HG02884 (cell line): ENCODE data around the gene TCF4.

ENCODE experiments used
- ATAC-seq: cut with Tn5 transposase; IDR thresholded peaks from one replicate; pipeline ENCODE4 v1.9.1; 2021; ENCODE audit warnings: mild to moderate bottlenecking, moderate library complexity; ENCODE audit not compliant: unreplicated experiment

The TCF4 gene

DNA sequence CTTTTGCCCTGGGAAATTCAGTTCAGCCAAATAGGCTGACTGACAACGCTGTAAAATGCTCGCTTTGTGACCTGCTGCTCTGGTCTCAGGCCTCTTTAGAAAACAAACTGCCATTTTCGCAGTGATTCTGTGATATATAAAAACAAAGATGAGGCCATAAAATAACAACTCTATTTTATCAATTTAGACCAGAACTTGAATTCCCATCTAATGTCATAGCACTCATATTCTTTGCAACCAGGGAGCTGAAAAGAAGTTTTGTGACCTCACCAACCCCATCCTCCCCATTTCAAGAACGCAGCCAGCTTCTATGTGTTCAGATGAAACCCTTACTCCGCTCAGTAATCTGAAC lies 40.3 kb downstream of the TCF4 start:
- ATAC-seq: no peak

DNA sequence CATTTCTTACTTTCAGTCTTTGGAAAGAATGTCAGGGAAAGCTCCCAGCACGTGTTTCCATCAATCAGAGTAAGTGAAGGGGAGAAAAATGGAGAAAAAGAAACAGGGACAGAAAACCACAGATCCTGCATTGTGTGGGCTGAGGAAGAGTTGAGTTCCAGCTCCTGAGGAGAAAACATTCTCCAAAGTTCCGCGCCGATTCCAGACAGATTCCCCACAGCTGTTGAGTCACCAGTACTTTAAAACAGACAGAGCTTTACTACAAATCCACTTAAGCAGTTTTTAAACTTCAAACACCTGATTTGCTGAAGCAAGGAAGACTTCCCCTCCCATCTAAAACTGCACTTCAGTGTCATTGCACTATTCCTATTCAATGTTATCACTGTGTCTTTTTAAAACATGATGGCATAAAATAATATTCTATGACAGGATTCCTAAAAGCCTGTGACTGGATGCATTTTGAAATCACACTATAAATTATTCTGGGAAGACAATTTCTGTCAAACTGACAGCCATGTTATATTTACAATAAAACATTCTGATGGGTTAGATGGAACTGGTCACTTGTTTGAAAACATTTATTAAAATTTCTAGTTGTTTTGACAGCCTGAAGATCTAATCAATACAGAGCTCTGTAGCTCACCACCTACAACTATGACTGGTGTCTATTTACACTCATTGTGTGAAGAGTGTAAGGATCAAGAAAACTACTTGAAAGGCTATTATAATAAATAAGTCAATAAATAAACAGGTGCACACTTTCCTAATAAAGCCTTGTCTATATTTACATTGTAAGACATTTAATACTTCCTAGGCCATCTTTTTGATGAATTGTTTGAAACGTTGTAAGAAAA lies 40.9 kb downstream of the TCF4 start:
- ATAC-seq: no peak

DNA sequence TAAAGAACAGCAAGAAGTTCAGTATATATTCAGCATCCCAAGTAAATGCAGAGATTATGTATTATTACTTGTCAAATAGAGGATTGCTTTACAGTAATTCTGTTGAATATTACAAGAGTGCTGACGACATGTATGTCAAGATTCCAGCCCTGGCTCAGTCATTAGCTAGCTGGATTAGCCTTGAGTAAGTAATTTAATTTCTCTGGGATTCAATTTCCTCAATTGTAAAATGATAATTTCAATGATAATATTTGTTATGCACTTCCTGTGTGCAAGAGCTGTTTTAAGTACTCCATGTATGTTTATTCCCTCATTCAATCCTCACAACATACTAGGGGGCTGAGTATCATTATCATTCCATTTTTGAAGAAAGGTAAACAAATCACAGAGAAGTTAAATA lies 44.0 kb downstream of the TCF4 start:
- ATAC-seq: no peak

DNA sequence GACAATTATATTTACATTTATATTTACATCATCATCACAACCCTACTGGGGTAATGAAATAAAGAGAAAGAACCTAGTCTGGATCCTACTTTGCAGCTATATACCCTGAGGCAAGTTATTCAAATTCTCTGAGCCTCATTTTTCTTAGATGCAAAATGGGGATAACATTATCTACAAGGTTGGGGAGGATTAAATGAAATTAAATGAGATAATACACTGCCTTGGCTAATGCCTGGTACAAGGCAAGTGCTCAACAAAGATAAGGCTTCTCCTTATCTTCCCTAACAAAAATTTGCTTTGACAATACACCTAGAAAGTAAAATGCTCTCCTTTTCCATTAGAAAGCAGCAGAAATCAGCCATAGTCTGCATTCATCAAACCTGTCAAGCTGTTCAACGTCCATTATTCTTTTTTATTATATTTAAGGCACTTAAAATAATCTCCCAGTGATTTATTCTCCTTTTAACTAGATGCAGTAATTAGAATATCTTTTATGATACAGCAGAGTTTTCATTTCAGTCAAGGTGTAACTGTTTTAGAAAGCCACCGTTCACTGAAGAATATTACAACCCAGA lies 44.8 kb downstream of the TCF4 start:
- ATAC-seq: no peak

DNA sequence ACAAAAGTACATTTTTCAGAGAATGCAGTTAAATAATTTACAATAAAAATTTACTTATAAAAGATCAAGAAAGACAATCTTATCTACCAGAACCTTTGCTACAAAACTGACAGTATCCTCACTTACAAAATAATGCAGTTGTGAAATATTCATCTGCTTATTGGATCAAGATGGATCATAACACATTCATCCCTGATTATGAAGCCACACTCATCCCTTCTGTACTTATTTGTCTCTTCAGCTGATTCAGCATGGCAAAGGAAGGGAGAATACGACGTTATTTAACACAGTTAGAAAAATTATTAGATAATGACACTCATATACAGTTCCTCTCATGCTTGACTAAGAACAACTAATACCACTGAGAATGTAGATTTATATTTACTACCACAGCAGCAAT lies 46.4 kb downstream of the TCF4 start:
- no peak for ATAC-seq

DNA sequence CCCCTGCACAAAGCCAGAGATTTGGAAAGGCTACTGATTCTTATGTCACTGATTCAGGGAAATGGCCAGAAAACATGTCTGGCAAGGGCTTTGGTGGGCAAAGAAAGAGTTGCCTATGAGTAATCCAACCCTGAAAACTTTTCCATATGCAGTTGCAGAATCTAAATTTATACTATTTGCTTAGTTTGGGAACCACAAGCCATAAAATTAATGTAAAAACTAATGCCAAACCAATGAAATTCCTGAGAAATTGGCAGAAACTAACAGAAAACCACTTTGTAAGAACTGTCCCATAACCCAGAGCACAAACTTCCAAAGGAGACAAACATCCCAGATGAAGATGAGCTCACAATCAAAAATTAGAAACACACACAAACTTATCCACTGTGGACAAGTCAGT lies 48.8 kb downstream of the TCF4 start:
- ATAC-seq: no peak

DNA sequence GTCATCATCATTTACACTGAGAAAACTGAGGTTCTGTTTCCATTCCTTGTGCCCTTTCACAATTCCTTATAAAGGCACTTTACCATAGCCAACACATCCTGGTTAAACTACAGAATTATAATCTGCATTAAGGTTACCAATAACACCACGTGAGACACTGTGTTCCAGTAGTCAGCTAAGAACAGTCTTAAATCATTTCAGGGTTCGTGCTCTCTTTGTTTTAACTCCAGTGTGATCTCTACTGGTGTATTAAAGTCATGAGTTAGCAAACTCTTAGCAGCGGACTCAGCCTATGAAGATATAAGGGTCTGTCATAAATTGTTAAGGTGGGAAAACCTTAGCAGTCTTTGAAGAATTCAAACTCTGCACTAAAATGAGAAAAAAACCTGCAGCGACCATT lies 53.0 kb downstream of the TCF4 start:
- no peak for ATAC-seq

DNA sequence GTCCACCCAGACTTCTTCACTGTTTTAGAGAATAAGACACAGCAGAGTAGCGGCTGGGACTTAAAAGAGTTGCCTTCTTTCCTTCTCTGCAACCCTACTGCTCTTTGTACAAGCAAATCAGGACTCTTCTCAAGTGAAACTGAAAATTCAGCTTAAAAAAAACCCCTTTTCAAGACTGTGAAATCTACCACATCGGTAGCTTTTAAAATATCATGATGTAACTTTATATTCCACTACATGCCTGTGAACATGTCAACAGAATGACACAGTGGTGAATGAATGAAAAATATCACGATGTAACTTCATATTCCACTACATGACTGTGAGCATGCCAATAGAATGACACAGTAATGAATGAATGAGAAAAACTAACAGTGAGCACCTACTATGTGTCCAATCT lies 53.4 kb downstream of the TCF4 start:
- ATAC-seq: peak; percentile 46

DNA sequence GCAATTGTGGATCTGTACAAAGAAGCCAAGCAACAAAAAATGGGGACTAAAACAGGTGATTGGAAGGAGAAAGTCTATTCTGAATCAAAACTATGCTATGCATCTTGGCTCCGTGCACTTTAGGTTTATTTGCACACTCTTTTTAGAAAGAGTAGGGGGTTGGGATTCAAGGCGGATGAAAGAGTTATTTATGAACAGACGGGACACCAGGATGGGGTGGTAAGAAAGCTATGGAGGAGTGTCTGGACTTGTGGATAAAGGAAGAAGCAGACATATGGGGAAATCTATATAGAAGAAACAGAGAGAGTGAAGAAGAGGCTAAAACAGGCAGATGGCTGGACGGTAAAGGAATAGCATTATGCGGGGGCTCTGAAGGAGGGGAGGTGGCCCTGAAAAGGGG lies 57.8 kb downstream of the TCF4 start:
- no peak for ATAC-seq

DNA sequence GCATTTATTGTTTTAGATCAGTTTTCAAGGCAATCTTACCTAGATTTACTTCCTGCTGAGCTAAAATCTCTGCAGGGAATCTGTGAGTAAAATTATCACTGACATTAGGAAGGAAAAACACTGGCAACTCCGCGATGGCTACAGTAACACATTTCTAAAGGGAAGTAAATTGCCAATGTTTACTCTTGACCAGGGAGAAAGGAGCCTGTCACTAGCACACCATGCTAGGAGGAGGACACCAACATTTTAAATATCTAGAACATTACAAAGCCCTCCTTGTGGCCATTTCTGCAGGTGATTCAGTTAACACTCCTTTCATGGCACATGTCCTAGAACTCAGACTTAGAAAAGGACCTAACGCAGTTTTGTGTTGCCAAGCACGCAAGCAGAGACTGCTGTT lies 58.4 kb downstream of the TCF4 start:
- ATAC-seq: no peak

DNA sequence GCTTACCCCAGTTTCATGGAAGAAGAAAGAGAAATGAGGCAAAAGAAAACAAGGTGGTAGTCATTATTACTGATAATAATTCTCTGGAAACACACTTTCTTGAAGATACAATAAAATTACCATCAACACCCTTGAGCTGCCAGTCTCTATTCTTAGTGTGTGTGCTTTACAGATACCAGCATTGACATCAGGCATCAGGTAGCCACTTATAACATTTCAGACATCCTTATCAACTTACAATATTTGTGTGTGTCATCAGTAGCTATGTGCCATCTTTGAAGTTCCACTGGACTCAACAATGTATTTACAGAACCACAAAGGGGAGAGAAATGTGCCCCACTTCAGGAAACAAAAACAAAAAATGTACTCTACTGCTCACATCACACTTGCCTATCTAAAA lies 62.1 kb downstream of the TCF4 start:
- ATAC-seq: no peak

DNA sequence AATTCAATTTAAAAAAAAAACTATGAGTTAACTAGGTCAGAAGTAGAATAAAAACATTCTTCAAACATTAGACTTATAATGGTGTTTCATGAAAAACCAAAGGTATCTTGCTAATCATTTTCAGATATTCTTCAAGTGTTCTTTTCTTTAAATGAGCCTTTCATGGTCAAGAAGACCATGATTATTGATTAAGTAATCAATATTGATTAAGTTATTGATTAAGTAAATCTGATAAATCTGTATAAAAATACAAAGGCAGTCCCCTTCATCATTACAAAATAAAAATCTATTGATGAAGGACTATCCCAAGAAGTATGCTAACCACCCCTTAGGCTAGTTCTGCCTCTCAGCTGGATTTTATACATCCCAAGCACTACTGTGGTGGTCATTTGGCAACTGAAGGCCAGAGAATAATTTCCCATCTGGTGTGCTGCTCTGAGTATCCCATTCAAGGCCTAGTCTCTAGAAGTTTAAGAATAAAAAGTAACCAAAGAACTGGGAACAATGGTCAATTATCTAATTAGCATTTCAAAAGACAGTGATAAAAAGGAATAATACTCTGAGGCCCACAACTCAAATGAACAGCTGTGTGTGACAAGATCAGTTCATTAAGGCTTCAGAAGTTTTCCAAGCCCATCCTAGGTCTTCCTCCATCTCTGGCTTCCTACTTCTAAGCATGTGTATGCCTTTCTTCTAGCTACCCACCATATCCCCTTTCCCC lies 63.5 kb downstream of the TCF4 start:
- no peak for ATAC-seq

DNA sequence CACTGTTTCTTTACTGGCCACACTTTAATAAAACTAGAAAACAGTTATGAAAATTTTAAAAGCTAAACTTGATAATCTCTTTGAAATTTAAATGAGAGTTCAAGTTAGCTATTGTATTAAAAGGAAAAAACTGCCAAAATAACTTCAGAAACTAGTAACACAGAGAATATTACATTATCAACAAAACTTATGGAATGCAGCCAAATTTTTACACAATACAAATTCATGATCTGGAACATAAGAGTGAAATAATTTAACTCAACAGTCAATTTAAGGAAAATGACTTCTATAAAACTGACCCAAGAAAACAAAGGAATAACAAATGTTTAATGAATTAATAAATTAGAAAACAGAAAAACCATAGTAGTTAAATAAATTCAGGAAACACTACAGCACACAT lies 65.0 kb downstream of the TCF4 start:
- no peak for ATAC-seq

DNA sequence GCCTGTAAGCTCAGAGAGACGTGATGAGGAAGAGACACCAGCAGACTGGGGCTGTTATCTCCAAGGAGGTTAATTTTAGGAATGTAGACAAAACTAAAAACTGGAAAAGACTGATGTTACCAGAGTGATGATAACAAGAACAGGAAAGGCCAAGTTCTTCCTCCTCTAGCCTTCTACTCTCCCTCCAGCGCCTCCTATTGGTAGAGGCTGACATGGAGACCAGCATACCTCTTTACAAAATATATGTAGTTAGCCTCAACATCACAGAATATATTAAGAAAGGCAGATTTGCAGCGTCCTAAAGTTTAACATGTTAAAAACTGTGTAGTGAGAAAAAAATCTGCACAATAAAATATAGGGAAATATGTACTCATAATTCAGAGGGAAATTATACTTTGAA lies 66.0 kb downstream of the TCF4 start:
- ATAC-seq: no peak

DNA sequence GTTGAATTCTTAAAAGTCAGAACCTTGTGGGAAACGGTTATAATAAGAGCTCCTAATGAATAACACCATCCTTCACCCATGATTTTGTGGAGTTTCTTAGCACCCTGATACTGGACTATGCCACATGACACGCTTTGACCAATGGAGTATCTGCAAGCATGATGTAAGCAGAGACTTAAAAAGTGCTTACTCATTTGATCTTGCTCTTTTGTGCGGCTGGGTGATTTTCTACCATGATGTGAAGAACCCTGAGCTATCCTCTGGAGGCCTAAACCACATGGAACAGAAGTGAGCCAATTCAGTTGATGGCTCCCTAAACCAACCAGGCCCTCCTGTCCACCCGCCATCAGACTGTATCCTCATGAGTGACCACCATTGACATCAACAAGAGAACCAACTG lies 70.9 kb downstream of the TCF4 start:
- ATAC-seq: no peak

DNA sequence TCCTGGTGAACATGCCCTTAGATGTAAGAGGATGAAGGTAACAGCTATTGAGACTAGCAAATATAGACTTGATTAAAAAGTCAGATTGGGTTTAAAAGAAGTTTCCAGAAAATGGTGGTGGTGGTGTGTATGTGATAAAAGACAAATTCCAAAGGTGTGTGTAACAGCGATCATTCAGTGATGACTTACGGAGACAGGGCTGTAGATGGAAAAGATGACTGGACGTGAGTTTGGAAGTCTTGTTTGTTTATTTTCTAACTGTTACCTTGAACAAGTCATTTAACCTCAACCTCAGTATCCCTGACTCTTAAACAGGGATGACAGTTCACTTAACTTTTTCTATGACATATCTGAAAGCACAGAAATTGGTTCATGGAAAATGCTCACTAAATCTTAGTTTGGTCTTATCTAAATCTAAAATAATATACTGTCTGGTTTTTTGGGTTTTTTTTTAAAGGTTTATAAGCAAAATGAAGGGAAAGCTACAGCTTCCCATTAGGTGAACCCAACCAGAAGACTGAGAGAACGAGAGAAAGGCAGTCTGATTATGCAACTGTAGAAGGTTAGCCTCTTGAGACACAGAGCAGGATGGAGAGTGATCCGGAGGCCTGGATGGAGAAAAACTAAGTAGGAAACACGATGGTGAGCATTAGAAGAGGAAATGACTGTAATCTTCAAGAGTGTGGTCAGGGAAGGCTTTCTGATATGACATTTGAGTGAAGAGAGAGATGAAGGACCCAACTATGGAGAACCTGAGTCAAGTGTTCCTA lies 71.9 kb downstream of the TCF4 start:
- no peak for ATAC-seq

DNA sequence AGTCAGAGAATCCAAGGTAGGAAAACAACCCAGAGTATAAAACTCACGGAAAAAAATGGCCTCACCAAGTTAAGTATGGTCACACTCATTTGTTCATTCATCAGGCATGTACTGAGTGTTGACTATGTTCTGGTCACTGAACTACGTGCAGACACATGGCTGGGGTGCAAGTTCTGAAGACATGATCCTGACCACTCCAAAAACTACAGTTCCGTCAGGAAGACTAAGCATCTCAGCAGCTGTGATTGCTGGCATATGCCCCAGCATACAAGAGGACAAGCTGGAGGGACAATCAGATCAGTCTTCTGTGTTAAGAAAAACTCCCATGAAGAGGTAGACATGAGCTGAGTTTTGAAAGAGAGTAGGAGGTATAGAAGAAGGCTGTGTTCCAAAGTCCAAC lies 72.8 kb downstream of the TCF4 start:
- ATAC-seq: no peak

DNA sequence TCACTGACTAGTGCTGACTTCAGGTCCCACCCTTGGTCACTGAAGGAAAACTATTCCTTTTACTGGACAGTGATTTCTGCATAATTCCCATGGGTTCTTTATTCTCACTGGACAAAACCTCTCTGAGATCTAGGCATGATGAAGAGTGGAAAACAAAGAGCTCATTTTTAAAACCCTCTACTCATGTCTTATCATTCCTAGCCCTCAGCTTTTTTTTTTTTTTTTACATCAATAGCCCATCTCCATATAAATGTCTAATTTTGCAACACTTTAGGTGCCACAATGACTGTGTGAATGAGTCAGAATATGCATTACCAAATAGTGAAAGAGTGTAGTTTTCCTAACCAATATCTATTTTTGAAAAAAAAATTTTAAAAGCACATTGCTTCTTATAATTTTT lies 74.8 kb downstream of the TCF4 start:
- ATAC-seq: no peak

DNA sequence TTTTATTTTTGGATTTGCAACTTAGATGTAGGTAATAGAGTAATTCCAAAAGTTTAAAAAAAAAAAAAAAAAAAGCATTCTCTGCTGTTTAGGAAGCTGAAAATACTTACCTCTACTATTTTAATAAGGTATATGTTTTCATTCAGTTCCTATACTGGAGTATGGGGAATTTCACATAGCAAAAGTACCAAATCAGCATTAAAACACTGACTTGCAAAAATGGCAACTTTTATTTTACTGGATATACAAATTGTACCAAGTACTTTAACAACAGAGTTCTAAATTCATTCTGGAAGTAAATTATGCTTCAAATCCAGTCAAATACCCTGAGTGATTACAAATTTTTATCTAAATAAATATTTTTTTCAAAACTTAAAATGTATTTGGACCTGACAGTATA lies 76.7 kb downstream of the TCF4 start:
- ATAC-seq: no peak

DNA sequence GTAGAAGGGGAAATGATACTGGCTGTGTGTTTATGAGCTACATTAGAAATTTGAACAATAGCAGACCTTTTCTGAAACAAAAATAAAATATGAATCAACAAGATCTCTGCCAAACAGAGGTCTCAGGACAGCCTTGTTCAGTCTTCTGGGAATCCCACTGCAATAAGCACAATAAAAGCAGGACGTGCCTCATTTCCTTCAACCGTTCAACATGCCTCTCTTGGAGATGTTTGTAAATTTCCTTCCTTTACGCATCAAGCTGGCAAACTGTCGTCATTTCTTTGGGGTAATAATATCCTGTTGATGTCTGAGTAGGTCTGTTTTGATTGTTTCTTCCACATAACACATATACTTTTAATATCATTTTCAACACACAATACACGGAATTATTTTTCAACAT lies 77.2 kb downstream of the TCF4 start:
- ATAC-seq: no peak

DNA sequence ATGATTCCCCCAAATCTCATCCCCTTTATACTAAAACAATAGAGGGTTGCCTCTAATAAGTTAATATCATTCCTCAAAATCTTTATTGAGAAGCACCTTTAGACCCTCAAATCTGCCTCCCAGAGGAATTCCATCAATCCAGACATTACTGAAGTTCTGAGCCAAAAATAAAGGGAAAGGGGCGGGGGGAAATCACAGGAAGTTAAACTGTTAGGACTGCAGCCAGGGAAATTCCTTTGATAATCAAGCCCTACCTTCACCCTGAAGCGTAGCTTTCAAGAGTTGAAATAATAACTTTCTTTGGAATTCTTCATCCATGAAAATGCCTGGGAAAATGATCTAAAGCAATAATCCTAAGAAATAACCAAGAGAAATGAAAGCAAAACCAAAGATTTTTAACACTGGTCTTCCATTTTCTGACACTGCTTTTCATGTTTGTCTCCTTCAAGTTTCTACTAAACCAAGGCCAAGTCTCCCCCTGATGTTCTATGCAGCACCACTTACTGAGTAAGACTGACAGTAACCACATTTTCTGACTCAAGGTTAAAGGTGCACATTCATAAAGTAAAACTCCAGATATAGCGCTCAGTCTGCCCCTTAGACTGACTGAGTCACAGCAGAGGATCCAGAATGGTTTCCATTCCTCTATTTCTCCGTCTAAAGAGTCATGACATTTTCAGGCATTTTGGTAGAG lies 78.2 kb downstream of the TCF4 start:
- ATAC-seq: peak; percentile 98
